RWPE2 (cell line): ENCODE results near the gene EBF4.

ENCODE experiments used
- ATAC-seq: fragments of 200-7000 bp; cut with Tn5 transposase; 3 replicates; pipeline ENCODE4 v1.9.1; 2021; ENCODE audit warnings: low read depth
- DNase-seq: peaks from one replicate; pipeline ENCODE4 v3.0.0-alpha.2; 2020; ENCODE audit warnings: low spot score
- H3K27ac ChIP-seq: fragments of 450-650 bp; 2 replicates; pipeline ENCODE4 v1.5.1; 2017; ENCODE audit warnings: mild to moderate bottlenecking; ENCODE audit not compliant: poor library complexity, severe bottlenecking
- H3K27me3 ChIP-seq: fragments of 250-450 bp; sonication (Bioruptor Pico); 2 replicates; pipeline ENCODE4 v1.5.1; 2021; ENCODE audit warnings: mild to moderate bottlenecking, moderate library complexity; ENCODE audit not compliant: insufficient read depth, poor library complexity, severe bottlenecking
- H3K36me3 ChIP-seq: fragments of 250-450 bp; sonication (Bioruptor Pico); 2 replicates; pipeline ENCODE4 v1.5.1; 2020; ENCODE audit warnings: low read depth, mild to moderate bottlenecking, moderate library complexity
- H3K4me1 ChIP-seq: fragments of 250-450 bp; sonication (Bioruptor Pico); 2 replicates; pipeline ENCODE4 v1.5.1; 2021; ENCODE audit warnings: mild to moderate bottlenecking, moderate library complexity; ENCODE audit not compliant: insufficient read depth, poor library complexity, severe bottlenecking
- H3K4me3 ChIP-seq: fragments of 250-450 bp; sonication (Bioruptor Pico); 2 replicates; pipeline ENCODE4 v1.5.1; 2021; ENCODE audit warnings: mild to moderate bottlenecking, moderate library complexity; ENCODE audit not compliant: severe bottlenecking
- H3K9me3 ChIP-seq: fragments of 250-450 bp; sonication (Bioruptor Pico); 2 replicates; pipeline ENCODE4 v1.5.1; 2021; ENCODE audit warnings: mild to moderate bottlenecking, moderate library complexity; ENCODE audit not compliant: severe bottlenecking
- CTCF ChIP-seq: fragments of 450-650 bp; IDR thresholded peaks from one replicate; pipeline ENCODE4 v1.5.1; 2017; ENCODE audit warnings: mild to moderate bottlenecking, moderate library complexity; ENCODE audit not compliant: poor library complexity, severe bottlenecking

Gene EBF4

DNA sequence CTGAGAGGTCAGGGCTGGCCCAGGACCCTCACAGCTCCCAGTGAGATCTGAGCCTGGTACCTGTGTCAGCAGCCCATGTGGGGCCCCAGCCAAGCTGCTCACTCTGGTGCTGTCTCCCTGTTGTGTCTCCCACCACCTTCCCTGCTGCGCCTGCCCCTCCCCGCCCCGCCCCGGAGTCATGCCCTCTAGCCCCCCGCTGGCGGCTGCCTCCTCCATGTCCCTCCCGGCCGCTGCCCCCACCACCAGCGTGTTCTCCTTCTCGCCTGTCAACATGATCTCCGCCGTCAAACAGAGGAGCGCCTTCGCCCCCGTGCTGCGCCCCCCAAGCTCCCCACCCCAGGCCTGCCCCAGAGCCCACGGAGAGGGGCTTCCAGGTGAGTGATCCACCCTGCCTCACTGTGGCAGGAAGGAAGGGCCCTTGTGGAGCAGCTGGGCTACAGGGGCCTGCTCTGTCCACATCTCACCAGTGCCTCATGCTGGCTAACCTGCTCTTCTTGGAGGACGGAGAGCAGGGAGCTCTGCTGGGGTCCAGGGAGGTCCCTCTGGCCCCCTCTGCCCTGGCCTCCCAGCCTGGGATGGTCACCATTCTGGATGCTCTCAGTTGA is 63.0 kb downstream of the EBF4 start:
- no peak for TF ChIP-seq CTCF
- Histone ChIP-seq H3K4me3 (no peak overlapping the region), H3K27ac (no peak overlapping the region), H3K4me1 (no peaks in the 10 kb centered on the region), H3K9me3 (no peaks in the 10 kb centered on the region), H3K27me3 (peaks cover 21% of the 10 kb centered on the region), H3K36me3 (no peaks in the 10 kb centered on the region)
- no peak for DNase-seq
- no peak for ATAC-seq

DNA sequence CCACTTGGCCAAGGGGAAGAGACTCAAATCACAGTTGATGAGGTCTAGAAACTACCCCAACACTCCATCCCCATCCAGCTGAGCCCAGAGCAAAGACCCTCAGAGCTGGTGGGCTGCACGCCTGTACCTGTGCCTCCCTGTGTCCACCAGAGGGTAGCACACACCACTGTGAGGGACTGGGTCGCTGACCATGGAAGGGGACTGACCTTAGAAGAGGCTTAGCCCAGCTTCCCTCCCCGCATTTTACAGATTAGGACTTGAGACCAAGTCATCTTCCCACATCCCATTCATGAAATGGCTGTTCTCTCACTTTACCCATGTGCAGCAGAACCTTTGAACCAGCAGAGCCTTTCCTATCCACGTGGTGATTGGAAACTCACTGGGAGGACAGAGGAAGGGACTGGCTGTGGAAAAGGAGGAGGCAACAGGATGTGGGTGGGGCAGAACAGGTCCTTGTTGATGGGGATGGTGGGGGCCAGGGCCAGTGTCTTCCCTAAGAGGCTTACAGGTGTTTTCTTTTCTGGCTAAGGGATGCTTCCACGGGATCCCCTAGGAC is 63.6 kb downstream of the EBF4 start:
- Histone ChIP-seq H3K27ac (no peak overlapping the region), H3K9me3 (no peaks in the 10 kb centered on the region), H3K27me3 (peaks cover 21% of the 10 kb centered on the region), H3K36me3 (no peaks in the 10 kb centered on the region), H3K4me3 (no peak overlapping the region), H3K4me1 (no peaks in the 10 kb centered on the region)
- DNase-seq, result no peak
- peak; percentile 30; the same call in 2 of the 3 replicates for ATAC-seq
- peak; percentile 69 for TF ChIP-seq CTCF

GRCh38 chr20:2757001-2757400 is 64.4 kb downstream of the EBF4 start:
- no peak for DNase-seq
- Histone ChIP-seq H3K36me3 (no peaks in the 10 kb centered on the region), H3K4me1 (no peaks in the 10 kb centered on the region), H3K27ac (no peak overlapping the region), H3K27me3 (peaks cover 21% of the 10 kb centered on the region), H3K9me3 (no peaks in the 10 kb centered on the region), H3K4me3 (no peak overlapping the region)
- ATAC-seq, result no peak
- TF ChIP-seq CTCF, result no peak

GRCh38 chr20:2757969-2758368 is 65.4 kb downstream of the EBF4 start:
- ATAC-seq (no peak), DNase-seq (no peak)
- Histone ChIP-seq H3K4me1 (no peaks in the 10 kb centered on the region), H3K9me3 (no peaks in the 10 kb centered on the region), H3K36me3 (no peaks in the 10 kb centered on the region), H3K27ac (no peak overlapping the region), H3K27me3 (peaks cover 14% of the 10 kb centered on the region), H3K4me3 (no peak overlapping the region)
- TF ChIP-seq CTCF, result no peak

GRCh38 chr20:2759143-2759542 is 66.6 kb downstream of the EBF4 start:
- H3K9me3 ChIP-seq, result no peaks in the 10 kb centered on the region

More at GRCh38 chr20:2759143-2759542, 66.6 kb downstream of the EBF4 start:
- H3K36me3 ChIP-seq, result no peaks in the 10 kb centered on the region
- no peak for TF ChIP-seq CTCF
- no peak overlapping the region for H3K27ac ChIP-seq
- DNase-seq (no peak), ATAC-seq (no peak)
- no peaks in the 10 kb centered on the region for H3K4me1 ChIP-seq
- no peak overlapping the region for H3K4me3 ChIP-seq
- peaks cover 5% of the 10 kb centered on the region for H3K27me3 ChIP-seq
